HepG2 (cell line): Measurements from ENCODE around the gene SGSH. TPM values are rescaled to one million over a fixed set of nuclear protein-coding genes. Genes with fewer than 3 reads are reported as not detected.
A peak's percentile ranks its signal among the peaks of the same experiment; 100 is the strongest.

Source experiments
- ATAC-seq: fragments of 200-7000 bp; cut with Tn5 transposase; 3 replicates; pipeline ENCODE4 v1.9.1; 2020; ENCODE audit warnings: mild to moderate bottlenecking, moderate library complexity
- BruUV-seq: library from RNA; stranded (reverse); fragments of 400-500 nt; replicated peaks from 2 replicates; lab custom pipeline; 2021; lab: Mats Ljungman, UMichigan
- CTCF ChIA-PET: fragments of 300-600 bp; formaldehyde crosslinking; extraction: SDS; loops from one replicate; lab custom pipeline; 2021; ENCODE audit warnings: low total read pairs, inconsistent platforms, low intra/inter-chr PET ratio; lab: Yijun Ruan, JAX
- POLR2A ChIA-PET: fragments of 350-600 bp; sonication (Branson Sonifier 250); formaldehyde crosslinking; loops from one replicate; lab custom pipeline; 2020; ENCODE audit warnings: antibody characterized with exemption, inconsistent platforms; lab: Yijun Ruan, JAX
- DNase-seq: peaks from one replicate; pipeline ENCODE4 v3.0.0-alpha.2; 2015; ENCODE audit warnings: low spot score
- FAIRE-seq: peaks from 3 replicates; lab custom pipeline; 2011; peaks lifted over from hg19 to GRCh38; lab: Jason Lieb, UNC
- H2AFZ ChIP-seq: one replicate; pipeline ENCODE4 v1.6.1; 2011; ENCODE audit warnings: low read length, inconsistent platforms
- H3K27ac ChIP-seq: fragments of 300-600 bp; 3 replicates; pipeline ENCODE4 v1.8.0; 2011; ENCODE audit warnings: mixed run types, mild to moderate bottlenecking, mixed read lengths, low read length, inconsistent platforms; ENCODE audit not compliant: insufficient read depth; ENCODE audit errors: extremely low read length
- H3K27me3 ChIP-seq, 2 experiments: fragments of 200-600 bp in 1 of 2; 2 replicates in 1 of 2; 3 replicates in 1 of 2; pipeline versions ENCODE4 v1.6.0 to v1.8.0; 2011; ENCODE audit warnings: low read length in 2 of 2, mild to moderate bottlenecking in 2 of 2, moderate library complexity in 2 of 2, inconsistent platforms in 1 of 2; ENCODE audit not compliant: insufficient read depth in 2 of 2, control insufficient read depth in 1 of 2
- H3K36me3 ChIP-seq, 2 experiments: fragments of 200-600 bp in 1 of 2; replicated peaks in 1 of 2; 2 replicates in 1 of 2; 3 replicates in 1 of 2; pipeline versions ENCODE4 v1.5.1 to v1.8.0; 2011; ENCODE audit warnings: low read length in 2 of 2, inconsistent platforms in 1 of 2; ENCODE audit not compliant: insufficient read depth in 2 of 2, control insufficient read depth in 1 of 2
- H3K4me1 ChIP-seq: 2 replicates; pipeline ENCODE4 v1.5.1; 2012; ENCODE audit warnings: low read length, inconsistent platforms; ENCODE audit not compliant: insufficient read depth
- H3K4me2 ChIP-seq: 2 replicates; pipeline ENCODE4 v1.6.0; 2011; ENCODE audit warnings: low read depth, low read length, inconsistent platforms
- H3K4me3 ChIP-seq, 3 experiments: fragments of 200-600 bp in 1 of 3; sonication (generic), shearing (Covaris generic) in 1 of 3; replicated peaks in 1 of 3; 2 replicates each; pipeline ENCODE4 v1.5.1; 2011 to 2016; ENCODE audit warnings: low read length in 3 of 3, inconsistent platforms in 2 of 3, low read depth in 2 of 3, mild to moderate bottlenecking in 2 of 3, control low read depth in 1 of 3, mixed read lengths in 1 of 3; ENCODE audit not compliant: insufficient read depth in 1 of 3
- H3K79me2 ChIP-seq: one replicate; pipeline ENCODE4 v1.6.1; 2011; ENCODE audit warnings: low read length, inconsistent platforms; ENCODE audit not compliant: insufficient read depth
- H3K9ac ChIP-seq: 2 replicates; pipeline ENCODE4 v1.6.0; 2011; ENCODE audit warnings: mild to moderate bottlenecking, low read depth, low read length, inconsistent platforms; ENCODE audit not compliant: insufficient read depth
- H3K9me3 ChIP-seq: 2 replicates; pipeline ENCODE4 v1.5.1; 2012; ENCODE audit warnings: mild to moderate bottlenecking, low read length
- H4K20me1 ChIP-seq: 2 replicates; pipeline ENCODE4 v1.6.0; 2011; ENCODE audit warnings: inconsistent platforms, mild to moderate bottlenecking, low read length, moderate library complexity; ENCODE audit not compliant: insufficient read depth
- FOSL2 ChIP-seq: sonication (generic); formaldehyde crosslinking; IDR thresholded peaks from 2 replicates; pipeline ENCODE4 v1.4.0; 2020; ENCODE audit warnings: missing genetic modification reagents
- FOXK1 ChIP-seq: sonication (generic); formaldehyde crosslinking; IDR thresholded peaks from 2 replicates; pipeline ENCODE4 v1.4.0; 2020; ENCODE audit warnings: low read depth, missing genetic modification reagents, borderline replicate concordance
- FOXO4 ChIP-seq: sonication (generic); formaldehyde crosslinking; conservative IDR thresholded peaks from 2 replicates; pipeline ENCODE4 v1.8.1; 2023; ENCODE audit warnings: missing genetic modification reagents
- KDM4B ChIP-seq: sonication (generic); formaldehyde crosslinking; IDR thresholded peaks from 2 replicates; pipeline ENCODE4 v1.4.0; 2020; ENCODE audit warnings: missing genetic modification reagents
- MED1 ChIP-seq: sonication (generic); formaldehyde crosslinking; IDR thresholded peaks from 2 replicates; pipeline ENCODE4 v1.4.0; 2020; ENCODE audit warnings: missing genetic modification reagents
- MEIS1 ChIP-seq: sonication (generic); formaldehyde crosslinking; IDR thresholded peaks from 2 replicates; pipeline ENCODE4 v1.9.0; 2021; ENCODE audit warnings: mild to moderate bottlenecking, missing genetic modification reagents, moderate library complexity, borderline replicate concordance
- MLLT10 ChIP-seq: sonication (generic); formaldehyde crosslinking; IDR thresholded peaks from 2 replicates; pipeline ENCODE4 v1.4.0; 2020; ENCODE audit warnings: missing genetic modification reagents
- ZBTB4 ChIP-seq: sonication (generic); formaldehyde crosslinking; IDR thresholded peaks from 2 replicates; pipeline ENCODE4 v1.4.0; 2020; ENCODE audit warnings: missing genetic modification reagents, mild to moderate bottlenecking, borderline replicate concordance
- ZNF407 ChIP-seq: sonication (generic); formaldehyde crosslinking; IDR thresholded peaks from one replicate; pipeline ENCODE4 v1.5.1; 2020; ENCODE audit warnings: mild to moderate bottlenecking, missing genetic modification reagents; ENCODE audit errors: not compliant biosample characterization
- WGBS: methylation state at CpG from one replicate; pipeline ENCODE4 v1.1.6; 2017; ENCODE audit warnings: low lambda C conversion rate; 5-methylcytosine and 5-hydroxymethylcytosine counted together
- in situ Hi-C: cut with HindIII; loops from 2 replicates; pipeline ENCODE4 v1.10.0; 2017; ENCODE audit warnings: low pct_unique_long_range_greater_than_20kb; ENCODE audit not compliant: extremely low pct_ligation_motif_present
- intact Hi-C: fragments of 100-400 bp; cut with micrococcal nuclease; formaldehyde crosslinking; loops from one replicate; pipeline ENCODE4 v1.10.0; 2022; ENCODE audit not compliant: unreplicated experiment
- polyA plus RNA-seq, 8 experiments: library from polyadenylated mRNA; depleted of rRNA in 3 of 8; stranded (reverse) in 7 of 8; unstranded in 1 of 8; fragments of >200 nt; fragmentation: Illumina TruSeq in 4 of 8; extraction: Trizol in 4 of 8; gene quantifications; 2 replicates each; pipeline versions ENCODE4 v1.2.1 to v1.2.3, GENCODE V29; 2011 to 2016; ENCODE audit warnings: low read depth in 4 of 8, missing spikeins in 1 of 8, mixed read lengths in 1 of 8; ENCODE audit not compliant: insufficient read depth in 1 of 8
- total RNA-seq, 5 experiments: library from RNA; depleted of rRNA; stranded (reverse); fragments of >200 nt; fragmentation: Illumina TruSeq; extraction: Trizol; gene quantifications; 2 replicates each; pipeline ENCODE4 v1.2.3, GENCODE V29; 2016; ENCODE audit warnings: low read depth in 1 of 5

Gene SGSH
- total and polyA plus RNA-seq, 2 of the 13 experiments (the other 11 are each of a cell fraction or from before 2014, with no cell fraction given), result 12.2 to 17.6 TPM

GRCh38 chr17:80219013-80219762 lies 945 bp downstream of the SGSH start:
- H3K4me1 ChIP-seq, result peaks cover 26% of the 10 kb centered on the region
- peaks cover 9% of the 10 kb centered on the region for H3K79me2 ChIP-seq
- H3K4me3 ChIP-seq, result peak overlapping the region; percentile 90 to 100 (median 93)
- no TSS peak for BruUV-seq
- peak overlapping the region; percentile 93 for H3K9ac ChIP-seq
- no peaks in the 10 kb centered on the region for H4K20me1 ChIP-seq
- DNase-seq, result peak; percentile 53
- peak; percentile 37 for ATAC-seq
- CTCF ChIA-PET, result no interaction called here
- POLR2A ChIA-PET, result interaction anchor here (0.7 to 3.3 kb wide), 6 partner anchors 8 to 236 kb away, joined by 4 to 31 read pairs (median 4); no protein-coding TSS in a partner anchor
- H3K36me3 ChIP-seq, result peaks cover 4 to 14% of the 10 kb centered on the region in 2 experiments; a peak in 4 of 5 replicates
- in situ Hi-C loops, result no loop called here
- H2AFZ ChIP-seq, result peak overlapping the region; percentile 66
- WGBS, result 29% methylated on average over 15 of the region's 15 CpGs
- H3K4me2 ChIP-seq, result peak overlapping the region; percentile 99
- peak; percentile 67 for FAIRE-seq
- no peaks in the 10 kb centered on the region for H3K27me3 ChIP-seq
- intact Hi-C loops, result no loop called here
- peak overlapping the region; percentile 80 for H3K27ac ChIP-seq
- no peaks in the 10 kb centered on the region for H3K9me3 ChIP-seq
- TF ChIP-seq FOSL2 (CRISPR knock-in tag), result peak; percentile 23; the same call in 1 of the 2 replicates
- 0 out of 2 replicates have a peak, but pooled peaks have one; percentile 43 for TF ChIP-seq FOXO4 (CRISPR knock-in tag)
- TF ChIP-seq MLLT10 (CRISPR knock-in tag), result no peak
- TF ChIP-seq KDM4B, result 0 out of 2 replicates have a peak, but pooled peaks have one; percentile 27
- TF ChIP-seq ZBTB4 (CRISPR knock-in tag), result no peak
- TF ChIP-seq MEIS1 (CRISPR knock-in tag), result peak; percentile 14; the same call in 1 of the 2 replicates
- TF ChIP-seq MED1 (CRISPR knock-in tag), result 0 out of 2 replicates have a peak, but pooled peaks have one; percentile 34
- TF ChIP-seq ZNF407, result no peak
- TF ChIP-seq FOXK1 (CRISPR knock-in tag), result no peak
